HG03159 (cell line): ENCODE data around the gene PIGM.

Experiments
- ATAC-seq: cut with Tn5 transposase; IDR thresholded peaks from one replicate; pipeline ENCODE4 v1.9.1; 2021; ENCODE audit warnings: mild to moderate bottlenecking, moderate library complexity; ENCODE audit not compliant: unreplicated experiment

PIGM gene

GRCh38 chr1:160031365-160032164, at the start of gene PIGM:
PIGM (minus strand) TSS chr1:160031990; CDS start chr1:160031739, 251 bp downstream.
- peak; percentile 94 for ATAC-seq

GRCh38 chr1:160081261-160081936, 49.6 kb upstream of the PIGM start, which contains the start of gene KCNJ9:
KCNJ9 (plus strand) TSS chr1:160081538; CDS start chr1:160084031, 2,493 bp downstream.
- ATAC-seq = no peak

GRCh38 chr1:160080381-160081100, 48.8 kb upstream of the PIGM start:
- no peak for ATAC-seq

GRCh38 chr1:160079448-160079847, 47.7 kb upstream of the PIGM start:
- ATAC-seq = no peak

- ATAC-seq = peak; percentile 67
These were observed 46.9 kb upstream of the PIGM start for GRCh38 chr1:160078512-160079195.

DNA sequence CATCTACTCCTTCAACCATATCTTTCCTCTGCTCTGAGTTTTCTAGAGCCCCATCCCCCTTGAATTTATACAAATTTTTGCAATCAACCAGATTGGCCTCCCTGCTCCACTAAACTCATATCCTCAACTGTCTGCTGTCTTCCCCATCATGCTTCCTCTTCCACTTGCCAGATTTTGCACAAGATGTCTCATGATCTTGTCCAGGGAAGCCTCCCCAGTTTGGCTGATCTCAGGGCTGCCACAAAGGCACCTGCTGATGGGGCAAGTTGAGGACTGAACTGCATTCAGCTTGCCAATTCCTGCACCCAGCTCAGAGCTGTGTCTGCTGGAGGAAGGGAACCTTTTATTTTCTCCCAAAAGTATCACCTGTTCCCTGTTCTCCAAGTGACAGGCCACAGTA, 45.7 kb upstream of the PIGM start:
- ATAC-seq = no peak

- ATAC-seq = no peak
These were observed 44.5 kb upstream of the PIGM start for GRCh38 chr1:160076295-160076694.

- ATAC-seq = no peak
These were observed 44.0 kb upstream of the PIGM start for GRCh38 chr1:160075836-160076235.

DNA sequence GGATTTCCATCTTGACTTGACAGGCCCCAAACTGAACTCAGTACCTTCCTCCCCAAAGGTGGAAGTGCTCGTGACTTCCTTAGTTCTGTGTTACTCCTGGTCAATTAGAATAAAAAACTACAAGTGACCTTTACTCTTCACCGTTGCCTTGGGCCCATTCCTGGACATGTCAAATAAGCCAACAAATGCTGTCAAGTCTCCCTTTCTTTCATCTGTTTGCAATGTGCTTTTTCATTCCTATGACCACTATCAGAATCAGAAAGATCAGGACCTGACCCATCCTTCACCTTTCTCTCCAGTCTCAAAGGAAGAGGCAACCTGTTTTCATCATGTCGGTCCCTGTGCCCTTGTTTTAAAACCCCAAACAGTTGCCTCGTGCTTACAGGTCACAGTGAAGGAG, 43.1 kb upstream of the PIGM start:
- no peak for ATAC-seq

DNA sequence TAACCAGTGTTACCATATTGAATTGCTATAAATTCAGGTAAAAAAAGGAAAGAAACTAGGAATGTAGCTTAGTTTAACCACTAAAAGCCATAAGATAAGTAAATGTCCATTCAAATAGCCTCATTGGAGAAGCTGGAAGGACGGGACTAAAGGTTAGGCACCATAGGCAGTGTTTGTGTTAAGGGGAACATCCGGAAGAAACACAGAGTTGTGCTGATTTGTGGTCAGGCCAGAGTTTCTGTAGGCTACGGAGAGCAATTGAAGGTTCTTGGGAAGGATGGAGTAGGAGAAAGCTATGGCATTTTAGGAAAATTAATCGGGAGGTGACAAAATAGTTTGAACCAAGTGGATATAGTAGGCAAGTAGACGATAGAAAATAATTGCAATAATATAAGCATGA, 39.5 kb upstream of the PIGM start:
- no peak for ATAC-seq

DNA sequence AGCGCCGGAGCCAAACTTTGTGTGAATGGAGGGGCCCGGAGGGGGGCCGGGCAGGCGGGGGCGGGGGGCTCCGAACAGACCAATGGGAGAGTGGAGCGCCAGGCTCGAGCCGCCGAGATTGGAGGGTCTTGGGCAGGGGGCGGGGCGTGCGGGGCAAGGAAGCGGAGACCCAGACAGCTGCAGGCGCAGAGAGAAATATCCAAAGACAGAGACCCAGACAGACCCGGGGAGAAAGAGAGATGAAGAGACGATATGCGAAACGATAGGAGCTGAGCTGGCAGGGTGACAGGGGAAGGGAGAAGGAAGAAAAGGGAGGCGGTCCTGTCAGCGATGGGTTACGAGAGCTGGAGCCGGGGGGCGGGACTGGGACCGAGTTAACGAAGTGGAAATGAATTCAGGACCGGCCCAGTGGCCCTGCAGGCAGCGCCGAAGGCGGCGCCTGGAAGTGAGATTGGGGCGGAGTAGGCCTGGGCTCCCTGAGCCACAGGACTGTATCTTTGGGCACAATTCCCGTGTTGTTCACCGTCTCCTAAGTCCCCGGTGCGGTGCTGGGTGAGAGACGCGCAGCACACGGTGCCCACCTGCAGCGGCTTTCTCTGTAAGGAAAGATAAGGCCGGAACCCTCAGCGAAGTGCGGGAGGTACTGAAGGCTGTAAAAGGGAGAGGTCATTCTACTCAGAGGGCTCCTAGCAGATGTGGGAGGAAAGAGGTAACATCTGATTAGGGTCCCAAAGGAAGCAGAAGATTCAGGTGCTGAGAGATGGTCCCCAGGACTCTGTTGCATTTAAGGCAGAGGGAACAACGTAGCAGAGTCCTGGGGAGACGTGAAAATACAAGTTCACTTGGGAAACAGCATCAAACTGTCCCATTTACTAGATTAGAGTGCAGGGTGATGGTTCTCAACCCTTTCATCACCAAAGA, 38.7 kb upstream of the PIGM start:
- peak; percentile 43 for ATAC-seq

GRCh38 chr1:160069460-160070231, 37.9 kb upstream of the PIGM start, which contains the start of gene KCNJ10:
KCNJ10 (minus strand) TSS chr1:160070160; CDS start chr1:160042532, 27,628 bp downstream.
- ATAC-seq = peak; percentile 20

- no peak for ATAC-seq
These were observed 36.4 kb upstream of the PIGM start for GRCh38 chr1:160068225-160068624.

DNA sequence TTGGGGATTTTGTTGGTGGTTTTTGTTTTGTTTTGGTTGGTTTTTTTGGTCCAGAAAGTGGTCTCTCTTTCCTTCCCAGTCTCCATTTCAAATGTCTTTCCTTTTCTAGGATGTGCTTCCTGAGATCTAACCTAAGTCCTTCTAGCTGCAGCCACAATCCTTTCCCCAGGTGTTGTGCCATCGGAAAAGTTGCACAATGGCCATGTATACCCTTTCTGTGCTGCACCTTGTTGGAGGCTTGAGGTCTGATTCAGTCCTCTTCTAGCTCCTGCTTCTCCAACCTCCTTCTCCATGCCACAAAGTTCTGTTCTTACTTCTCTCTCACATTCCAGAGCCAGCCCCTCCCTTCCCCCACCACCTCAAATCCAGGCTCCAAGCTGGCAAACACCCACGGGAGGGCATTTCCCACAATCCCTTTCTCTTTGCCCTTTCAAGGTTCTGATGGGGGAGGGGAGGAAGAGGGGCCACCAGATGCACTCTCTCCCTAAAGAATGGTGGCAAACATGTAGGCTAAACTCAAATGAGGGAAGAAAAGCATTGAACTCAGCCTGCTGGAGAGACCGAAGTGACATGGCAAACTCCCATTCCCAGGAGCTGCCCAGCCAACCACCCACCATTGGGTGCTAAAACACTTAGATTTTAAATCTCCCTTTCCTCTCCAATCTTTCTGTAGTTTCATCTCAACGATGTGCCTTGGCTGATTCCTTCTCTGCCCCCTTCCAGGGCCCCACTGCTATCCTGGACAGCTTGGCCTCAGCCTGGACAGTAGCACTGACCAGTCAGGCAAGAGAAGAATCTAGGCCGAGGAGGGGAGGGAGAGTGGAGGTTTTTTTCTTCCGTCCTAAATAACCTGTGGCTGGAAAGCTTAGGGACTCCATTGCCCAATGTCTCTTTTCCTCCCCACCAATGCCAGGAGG, 35.3 kb upstream of the PIGM start:
- ATAC-seq = no peak

- no peak for ATAC-seq
These were observed 33.0 kb upstream of the PIGM start for GRCh38 chr1:160064746-160065145.

GRCh38 chr1:160064164-160064563, 32.4 kb upstream of the PIGM start:
- ATAC-seq = no peak

DNA sequence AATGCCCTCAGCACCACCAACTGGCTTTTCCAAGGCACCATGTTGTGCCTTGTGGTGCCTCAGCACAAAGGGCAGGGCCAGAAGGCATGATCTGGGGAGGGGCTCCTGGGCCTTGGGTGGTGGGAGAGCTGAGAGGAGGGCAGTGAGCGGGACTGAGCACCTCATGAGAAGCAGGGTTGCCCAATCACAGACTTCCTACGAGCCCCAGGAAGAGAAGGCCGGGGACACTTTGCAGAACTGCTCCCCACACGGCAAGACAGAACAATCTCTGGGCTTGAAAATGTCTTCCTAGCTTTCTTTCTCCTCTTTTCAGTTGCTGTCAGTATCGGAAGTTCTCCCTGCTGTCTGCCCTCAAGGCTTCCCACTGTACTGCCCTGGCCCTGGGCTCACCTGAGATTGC, 31.4 kb upstream of the PIGM start:
- ATAC-seq = no peak

GRCh38 chr1:160062230-160062532, 30.4 kb upstream of the PIGM start:
- ATAC-seq = no peak
